Hematopoietic multipotent progenitor cell treated with erythropoietin and hydrocortisone succinate and interleukin-3 and kit ligand, for 4 days (in vitro differentiated cells): ENCODE data around the gene NOX5.

Experiments used
- DNase-seq: peaks from one replicate; pipeline ENCODE4 v3.0.0-alpha.2; 2015

NOX5 gene

DNA sequence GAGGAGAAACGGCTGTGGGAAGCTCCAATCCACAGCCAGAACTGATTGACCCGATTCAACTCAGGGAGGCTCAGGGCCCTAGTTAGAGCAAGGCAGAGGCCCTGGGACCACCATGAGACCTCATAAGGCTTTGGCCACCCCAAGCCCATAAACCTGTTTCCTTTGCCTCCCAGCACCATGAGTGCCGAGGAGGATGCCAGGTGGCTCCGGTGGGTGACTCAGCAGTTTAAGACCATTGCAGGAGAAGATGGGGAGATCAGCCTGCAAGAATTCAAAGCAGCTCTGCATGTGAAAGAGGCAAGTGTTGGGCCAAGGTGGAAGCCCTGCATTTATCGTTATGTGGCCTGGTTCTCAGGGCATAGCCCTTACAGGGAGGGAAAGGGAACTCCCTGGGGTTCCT lies 11.9 kb downstream of the NOX5 start:
- DNase-seq: no peak

DNA sequence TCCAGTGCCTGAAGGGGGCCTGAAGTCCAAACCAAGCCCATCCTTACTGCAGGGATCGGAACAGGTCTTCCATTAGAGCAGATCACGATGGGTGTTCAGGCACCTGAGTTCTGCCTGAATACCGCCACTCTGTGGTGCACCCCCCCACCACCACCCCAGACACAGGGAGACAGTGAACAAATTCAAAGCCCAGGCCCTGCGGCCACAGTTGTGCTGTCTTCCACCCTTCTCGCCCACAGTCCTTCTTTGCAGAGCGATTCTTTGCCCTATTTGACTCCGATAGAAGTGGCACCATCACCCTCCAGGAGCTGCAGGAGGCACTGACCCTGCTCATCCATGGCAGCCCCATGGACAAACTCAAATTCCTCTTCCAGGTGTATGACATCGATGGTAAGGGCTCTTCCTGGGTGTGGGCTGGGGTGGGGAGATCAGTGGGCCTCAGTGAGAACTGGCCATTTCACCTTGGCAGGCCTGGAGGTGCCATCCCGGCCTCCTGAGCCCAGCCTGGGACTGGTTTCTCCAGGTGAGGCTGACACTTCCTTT lies 13.6 kb downstream of the NOX5 start:
- DNase-seq: no peak

DNA sequence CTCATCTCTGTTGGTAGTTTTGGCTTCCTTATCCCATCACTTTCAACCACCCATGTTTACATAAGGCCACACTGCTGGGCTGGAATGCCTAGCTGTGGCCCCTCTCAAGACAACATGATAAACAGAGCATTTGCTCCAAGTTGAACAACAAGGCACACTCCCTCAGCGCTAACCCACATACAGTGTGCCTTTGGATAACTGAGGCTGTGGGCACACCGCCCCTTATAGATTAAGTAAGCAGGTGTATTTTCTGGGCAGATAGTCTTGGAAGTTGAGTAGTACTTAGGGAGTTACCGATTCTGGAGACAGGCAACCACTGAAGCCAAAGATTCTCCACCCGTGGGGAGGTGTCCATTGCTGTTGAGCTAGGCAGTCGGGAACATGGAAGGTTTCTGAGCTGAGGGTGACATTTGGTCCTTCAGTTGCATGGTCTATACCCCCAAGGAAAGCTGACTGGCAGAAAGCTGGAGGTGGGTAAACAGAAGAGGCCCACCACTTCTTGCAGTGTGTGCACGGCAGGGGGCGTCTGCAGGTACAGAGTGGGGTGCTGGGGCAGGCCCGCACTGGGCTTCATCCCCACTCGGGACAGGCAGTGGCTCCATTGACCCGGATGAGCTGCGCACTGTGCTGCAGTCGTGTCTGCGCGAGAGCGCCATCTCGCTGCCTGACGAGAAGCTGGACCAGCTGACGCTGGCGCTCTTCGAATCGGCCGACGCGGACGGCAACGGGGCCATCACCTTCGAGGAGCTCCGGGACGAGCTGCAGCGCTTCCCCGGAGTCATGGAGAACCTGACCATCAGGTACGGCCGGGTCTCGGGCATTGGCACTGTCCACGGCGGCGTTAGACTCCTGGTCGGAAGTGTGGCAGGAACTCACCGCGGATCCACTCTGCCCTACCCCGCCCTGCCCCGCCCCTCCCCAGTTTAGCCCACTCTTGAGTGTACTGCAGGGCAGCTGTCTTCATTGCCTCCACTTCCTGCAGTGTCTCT lies 16.8 kb downstream of the NOX5 start:
- DNase-seq: peak; percentile 78

DNA sequence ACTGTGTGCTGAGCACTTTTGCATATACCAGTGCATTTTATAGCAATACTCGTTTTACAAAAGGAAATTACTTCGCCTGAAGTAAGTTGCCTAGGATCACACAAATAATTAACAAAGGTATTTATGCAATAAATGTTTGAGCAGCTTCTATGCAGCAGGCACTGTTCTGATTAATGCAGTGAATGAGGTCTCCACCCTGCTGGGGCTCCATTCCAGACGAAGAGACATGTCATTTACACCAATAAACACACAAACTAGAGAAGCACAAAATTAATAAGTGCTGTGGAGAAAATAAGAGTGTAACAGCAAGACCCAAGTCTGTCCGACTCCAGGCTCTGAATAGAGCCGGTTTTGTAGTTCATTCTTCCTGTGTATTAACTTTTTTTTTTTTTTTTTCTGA lies 17.5 kb downstream of the NOX5 start:
- no peak for DNase-seq

DNA sequence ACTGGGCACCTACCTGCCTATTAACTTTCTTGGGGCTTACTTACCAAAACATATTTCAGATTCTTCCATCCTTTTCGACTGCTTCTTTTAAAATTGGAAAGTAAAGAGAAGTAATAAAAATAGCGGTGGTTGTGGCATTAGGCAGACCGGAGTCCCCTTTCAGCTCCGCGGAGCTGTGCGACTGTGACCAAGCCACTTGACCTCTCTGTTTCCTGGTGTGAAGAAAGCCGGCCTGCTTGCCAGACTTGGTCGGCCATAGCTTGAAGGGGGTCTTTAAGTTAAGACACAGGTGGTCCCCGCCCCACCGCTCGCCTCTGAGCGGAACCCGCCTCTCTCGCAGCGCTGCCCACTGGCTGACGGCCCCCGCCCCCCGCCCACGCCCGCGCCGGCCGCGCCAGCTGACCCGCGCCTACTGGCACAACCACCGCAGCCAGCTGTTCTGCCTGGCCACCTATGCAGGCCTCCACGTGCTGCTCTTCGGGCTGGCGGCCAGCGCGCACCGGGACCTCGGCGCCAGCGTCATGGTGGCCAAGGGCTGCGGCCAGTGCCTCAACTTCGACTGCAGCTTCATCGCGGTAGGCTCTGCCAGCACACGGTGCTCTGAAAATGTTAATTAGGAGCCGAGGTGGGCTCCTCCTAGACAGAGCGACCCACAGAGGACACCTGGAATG lies 18.3 kb downstream of the NOX5 start:
- no peak for DNase-seq

DNA sequence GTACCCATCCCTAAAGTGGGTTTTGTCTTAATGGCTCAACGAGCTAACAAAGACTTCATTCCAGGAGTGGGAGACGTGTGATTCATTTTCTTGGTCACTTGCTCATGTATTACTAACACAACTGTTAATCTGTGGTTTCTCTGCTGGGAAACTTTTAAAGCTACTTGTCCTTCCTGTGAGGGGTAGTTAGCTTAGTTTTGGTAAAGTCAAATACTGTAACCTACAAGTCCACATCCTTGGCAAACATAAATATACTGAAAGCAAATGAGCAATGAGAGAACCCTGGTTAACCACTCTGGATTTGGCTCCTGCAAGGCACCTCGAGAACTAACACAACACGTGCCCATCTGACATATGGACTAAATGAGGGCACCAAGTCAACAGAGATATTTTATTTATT lies 19.9 kb downstream of the NOX5 start:
- no peak for DNase-seq

DNA sequence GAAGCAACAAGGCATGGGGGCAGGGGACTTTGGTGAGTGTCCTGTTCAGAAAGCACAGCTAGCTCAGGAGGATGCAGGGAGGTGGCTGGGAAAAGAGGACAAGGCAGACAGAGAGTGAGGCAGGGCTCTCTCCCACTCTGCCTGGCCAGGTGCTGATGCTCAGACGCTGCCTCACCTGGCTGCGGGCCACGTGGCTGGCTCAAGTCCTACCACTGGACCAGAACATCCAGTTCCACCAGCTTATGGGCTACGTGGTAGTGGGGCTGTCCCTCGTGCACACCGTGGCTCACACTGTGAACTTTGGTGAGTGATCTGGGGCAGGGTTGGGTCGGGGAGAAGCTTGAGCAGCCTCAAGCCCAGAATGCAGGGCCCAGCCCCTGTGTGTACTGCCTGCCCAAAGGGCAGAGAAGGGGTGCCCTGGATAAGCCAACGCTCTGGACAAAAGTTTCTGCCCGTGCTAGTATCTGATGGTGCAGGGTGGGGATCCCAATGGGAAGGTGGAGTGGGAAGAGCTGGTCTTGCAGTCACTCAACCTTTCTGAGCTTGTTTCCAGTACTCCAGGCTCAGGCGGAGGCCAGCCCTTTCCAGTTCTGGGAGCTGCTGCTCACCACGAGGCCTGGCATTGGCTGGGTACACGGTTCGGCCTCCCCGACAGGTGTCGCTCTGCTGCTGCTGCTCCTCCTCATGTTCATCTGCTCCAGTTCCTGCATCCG lies 20.9 kb downstream of the NOX5 start:
- DNase-seq: no peak

DNA sequence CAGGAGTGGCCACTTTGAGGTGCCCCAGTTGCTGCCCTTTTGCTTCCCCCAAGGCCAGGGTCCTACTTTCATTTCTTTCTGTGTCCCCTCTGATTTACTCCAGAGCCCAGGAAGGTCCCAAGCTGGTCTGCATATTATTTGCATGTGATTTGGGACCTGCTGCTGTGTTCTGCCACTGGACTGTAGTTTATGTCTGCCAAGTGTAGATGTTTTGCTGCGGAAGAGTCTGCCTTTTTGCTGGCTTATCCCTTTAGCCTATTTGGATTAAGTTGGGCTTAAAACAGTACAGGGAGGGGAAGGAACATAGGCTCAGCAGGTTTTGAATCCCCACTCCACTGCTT lies 21.4 kb downstream of the NOX5 start:
- DNase-seq: no peak

DNA sequence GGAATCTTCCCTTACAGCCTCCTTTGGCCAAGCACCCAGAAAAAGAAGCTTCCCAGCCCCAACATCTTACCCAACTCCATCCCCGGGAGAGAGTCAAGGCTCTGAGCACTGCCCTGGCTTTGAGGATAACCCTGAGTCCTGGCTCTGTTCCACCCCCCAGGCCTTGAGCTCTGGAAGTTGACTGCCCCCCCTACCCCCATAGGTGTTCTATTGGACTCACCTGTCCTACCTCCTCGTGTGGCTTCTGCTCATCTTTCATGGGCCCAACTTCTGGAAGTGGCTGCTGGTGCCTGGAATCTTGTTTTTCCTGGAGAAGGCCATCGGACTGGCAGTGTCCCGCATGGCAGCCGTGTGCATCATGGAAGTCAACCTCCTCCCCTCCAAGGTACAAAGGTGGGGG lies 22.3 kb downstream of the NOX5 start:
- no peak for DNase-seq

DNA sequence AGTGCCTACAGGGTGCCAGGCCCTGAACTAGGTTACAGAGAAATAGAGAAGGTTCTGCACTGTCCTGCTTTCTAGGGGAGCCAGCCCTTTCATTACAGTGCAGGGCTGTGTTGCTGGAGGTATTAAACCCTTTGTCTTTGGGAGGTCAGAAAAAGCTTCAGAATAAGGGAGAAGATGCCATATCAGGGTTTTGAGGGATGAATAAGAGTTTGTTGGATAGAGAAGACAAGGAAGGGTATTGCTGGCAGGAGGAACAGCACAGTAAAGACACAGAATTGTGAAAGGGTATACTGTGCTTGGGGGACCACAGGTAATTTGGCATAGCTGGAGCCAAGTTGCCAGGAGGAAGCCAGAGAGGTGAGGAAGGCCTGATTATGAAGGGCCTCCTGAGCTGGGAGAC lies 23.0 kb downstream of the NOX5 start:
- DNase-seq: no peak

DNA sequence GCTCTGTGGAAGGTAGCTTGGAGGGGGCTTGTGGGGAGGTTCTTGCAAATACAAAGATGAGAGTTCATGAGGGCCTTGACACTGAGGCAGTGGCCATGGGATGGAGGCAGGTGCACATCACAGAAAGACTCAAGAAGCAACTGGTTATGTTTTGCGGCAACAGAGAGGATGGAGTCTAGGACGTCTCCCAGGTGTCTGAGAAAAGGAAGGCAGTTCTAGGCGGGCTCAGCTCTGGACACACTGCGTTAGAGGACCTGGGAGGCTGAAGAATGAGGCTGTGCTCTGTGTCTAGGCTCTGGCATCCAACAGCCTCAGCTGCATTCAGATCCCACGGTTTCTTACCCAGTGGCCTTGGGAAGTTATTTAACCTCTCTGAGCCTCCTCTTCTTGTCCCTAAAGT lies 23.5 kb downstream of the NOX5 start:
- no peak for DNase-seq

DNA sequence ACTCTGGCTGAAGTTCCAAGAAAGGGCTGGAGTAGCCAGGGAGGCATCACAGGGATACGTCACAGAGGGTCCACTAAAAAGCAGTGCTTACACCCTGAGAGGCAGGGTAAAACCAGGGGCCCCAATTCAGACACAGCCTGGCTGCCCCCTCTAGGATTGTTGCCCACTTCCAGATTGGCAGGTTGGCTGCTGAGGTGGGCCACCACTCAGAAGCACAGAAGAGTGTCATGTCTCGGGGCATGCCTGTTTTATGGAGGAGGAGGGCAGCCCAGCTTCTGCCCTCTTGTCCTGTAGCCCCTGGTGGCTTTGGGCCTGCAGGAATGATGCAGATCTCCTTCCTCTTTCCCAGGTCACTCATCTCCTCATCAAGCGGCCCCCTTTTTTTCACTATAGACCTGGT lies 24.0 kb downstream of the NOX5 start:
- no peak for DNase-seq

DNA sequence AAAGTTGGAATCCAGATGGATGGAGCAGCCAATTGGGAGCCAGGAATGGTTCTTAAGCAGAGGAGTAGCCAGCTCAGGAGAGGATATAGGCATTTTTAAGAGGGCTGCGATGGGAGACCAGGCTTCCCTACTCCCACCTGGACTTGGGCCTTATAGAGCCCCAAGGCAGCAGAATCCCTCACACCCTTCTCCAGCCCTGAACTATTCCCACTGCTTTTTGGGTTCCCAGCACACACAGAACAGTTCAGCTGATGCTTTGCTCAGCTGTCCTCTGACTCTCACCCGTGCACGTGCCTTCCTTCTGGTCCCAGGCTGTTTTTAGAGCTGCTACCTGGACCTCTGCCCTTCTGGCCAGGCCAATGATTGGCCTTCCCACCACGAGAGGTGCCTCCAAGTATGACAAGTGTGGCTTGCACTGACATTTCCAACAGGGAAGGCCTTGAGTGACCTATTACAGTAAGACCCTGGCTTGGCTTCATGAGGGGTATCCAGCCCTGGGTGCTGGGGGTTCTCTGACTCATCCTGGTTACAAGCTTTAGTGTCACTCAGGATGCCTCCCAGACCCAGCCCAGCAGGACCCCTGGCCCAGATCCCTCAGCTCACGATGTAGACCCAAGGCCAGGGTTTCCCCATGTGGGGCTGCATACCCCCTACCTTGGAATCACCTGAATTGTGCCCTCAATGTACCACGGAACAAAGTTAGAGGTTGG lies 25.2 kb downstream of the NOX5 start:
- no peak for DNase-seq

DNA sequence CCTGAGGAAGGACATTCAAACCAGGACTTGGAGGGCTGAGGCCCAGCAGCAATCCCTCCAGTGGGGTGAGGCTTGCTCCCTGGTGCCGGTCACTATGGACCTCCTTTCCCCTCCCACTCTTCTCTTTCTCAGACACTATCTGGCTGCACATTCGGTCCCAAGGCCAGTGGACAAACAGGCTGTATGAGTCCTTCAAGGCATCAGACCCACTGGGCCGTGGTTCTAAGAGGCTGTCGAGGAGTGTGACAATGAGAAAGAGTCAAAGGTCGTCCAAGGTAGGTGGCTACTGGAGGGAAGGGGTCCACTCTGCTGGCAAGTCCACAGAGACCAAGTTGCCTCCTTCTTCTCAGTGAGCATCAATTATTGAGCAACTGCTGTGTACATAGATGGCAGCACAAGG lies 28.0 kb downstream of the NOX5 start:
- DNase-seq: no peak

DNA sequence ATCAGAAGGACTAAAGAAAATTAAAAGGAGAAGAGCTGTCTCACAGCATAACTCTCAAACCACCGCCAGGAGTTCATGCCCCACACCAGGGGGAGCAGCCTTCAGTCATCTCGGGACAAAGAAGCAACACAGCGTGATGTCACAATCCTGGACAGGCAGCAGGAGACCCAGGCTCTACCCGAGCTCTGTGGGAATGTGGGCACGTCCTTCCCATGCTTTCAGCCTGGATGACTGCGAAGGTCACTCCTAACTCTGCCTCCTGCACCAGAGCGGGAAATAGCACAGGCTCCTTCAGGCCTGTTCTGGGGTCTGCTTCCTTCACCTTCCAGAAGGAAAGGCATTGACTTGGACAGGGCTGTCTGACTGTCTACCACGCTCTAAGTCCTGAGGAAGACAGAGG lies 31.3 kb downstream of the NOX5 start:
- DNase-seq: no peak

DNA sequence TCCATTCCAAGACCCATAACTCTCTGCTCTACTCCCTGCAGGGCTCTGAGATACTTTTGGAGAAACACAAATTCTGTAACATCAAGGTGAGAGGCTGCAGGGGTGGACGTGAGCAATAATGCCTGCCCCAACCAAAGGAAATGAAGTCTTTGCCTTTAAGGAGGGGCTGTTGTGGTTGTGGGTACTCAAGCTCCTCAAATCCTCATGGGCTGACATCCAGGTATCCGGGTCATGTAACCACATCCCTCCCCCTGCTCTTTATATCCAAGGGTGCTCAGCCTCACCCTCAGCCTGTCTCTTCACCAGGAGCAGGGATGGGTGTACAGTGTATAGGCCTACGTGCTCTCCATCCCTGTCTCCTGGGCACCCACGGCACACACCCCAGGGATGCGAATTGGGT lies 32.3 kb downstream of the NOX5 start:
- DNase-seq: no peak

DNA sequence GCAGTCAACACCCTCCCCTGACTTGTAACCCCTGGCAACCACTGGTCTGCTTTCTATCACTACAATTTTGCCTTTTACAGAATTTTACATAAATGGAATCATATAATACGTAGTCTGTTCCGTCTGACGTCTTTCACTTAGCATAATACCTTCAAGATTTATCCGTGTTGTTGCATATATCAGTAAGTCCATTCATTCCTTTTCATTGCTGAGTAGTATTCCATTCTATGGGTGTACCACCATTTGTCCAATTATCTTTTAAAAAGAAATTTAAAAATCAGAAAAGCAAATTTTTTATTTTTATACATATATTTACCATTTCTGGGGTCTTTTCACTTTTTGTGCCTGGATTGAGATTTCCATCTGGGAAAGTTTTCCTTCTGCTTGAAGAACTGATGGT lies 35.5 kb downstream of the NOX5 start:
- DNase-seq: no peak

DNA sequence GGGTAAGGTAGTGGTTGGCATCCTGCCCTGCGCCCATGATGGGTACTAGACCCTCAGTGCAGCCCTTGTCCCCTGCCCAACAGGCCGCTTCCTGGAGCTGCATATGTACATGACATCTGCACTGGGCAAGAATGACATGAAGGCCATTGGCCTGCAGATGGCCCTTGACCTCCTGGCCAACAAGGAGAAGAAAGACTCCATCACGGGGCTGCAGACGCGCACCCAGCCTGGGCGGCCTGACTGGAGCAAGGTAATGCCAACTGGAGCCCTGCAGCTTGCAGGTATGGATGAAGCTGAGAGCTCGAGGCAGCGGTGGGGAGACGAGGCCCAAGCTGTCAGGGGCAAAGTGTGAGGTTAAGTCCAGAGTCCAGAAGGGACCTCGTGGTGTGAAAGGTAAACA lies 40.8 kb downstream of the NOX5 start:
- DNase-seq: no peak

DNA sequence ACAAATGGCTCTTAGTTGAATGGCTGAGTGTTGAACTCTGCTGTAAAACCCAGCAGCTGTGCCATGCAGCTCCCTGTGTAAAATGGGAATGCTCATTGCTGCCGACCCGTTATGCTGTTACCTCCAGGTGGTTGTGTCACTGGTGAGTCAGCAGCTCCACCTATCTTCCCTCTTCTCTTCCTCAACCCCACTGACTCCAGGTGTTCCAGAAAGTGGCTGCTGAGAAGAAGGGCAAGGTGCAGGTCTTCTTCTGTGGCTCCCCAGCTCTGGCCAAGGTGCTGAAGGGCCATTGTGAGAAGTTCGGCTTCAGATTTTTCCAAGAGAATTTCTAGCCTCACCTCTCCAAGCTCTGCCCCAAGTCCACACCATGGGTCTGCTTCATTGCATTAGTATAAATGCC lies 41.9 kb downstream of the NOX5 start:
- DNase-seq: no peak

DNA sequence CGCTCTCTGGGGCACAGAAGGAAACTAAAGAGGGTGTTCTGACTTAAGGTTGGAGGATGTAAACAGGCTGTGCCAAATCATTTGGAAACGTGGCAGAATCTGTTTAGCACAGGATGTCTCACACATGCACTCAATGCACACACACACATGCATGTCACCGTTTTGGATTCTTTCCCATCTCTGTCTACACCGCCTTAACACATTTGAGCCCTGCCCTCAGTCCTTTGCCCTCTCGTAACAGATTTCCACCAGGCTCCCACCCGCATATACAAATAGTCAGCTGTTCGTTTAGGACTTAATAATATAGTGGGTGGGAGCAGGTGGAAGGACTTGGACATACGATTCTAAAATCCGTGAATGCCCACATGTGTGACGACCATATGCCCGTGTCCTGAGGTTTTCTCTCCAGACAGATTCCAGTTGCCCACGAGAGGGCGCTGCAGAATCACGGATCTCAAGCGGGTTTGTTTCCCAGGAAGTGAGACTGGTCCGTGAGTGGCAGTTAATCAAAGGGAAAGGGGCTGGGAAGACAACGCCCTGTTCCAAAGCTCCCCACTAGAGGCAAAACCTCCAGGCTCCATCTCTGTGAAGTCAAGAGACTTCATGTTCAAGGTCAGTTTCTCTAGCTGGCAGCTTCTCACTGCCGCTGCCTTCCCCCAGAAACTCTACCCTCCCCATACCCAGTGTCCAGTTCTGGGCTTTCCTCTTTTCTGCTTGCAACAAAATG lies 44.5 kb downstream of the NOX5 start:
- DNase-seq: peak; percentile 92

DNA sequence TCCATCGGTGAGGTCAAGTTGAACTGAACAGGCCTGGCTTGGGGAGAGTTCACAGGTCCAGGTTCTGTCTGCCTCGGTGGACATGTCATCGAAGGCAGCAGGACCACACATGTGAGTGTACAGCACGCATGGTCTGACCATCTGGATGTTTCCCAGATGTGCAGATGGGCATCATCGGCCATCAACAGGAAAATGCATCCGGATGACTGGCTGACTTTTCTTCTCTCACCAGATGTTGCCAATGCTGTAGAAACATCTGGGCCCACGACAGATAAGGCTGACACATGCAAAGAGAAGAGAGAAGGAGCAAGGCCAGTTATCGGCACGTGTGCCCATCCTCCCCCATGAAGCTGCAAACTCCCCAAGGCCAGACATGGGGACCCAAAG lies 45.1 kb downstream of the NOX5 start:
- peak; percentile 17 for DNase-seq

DNA sequence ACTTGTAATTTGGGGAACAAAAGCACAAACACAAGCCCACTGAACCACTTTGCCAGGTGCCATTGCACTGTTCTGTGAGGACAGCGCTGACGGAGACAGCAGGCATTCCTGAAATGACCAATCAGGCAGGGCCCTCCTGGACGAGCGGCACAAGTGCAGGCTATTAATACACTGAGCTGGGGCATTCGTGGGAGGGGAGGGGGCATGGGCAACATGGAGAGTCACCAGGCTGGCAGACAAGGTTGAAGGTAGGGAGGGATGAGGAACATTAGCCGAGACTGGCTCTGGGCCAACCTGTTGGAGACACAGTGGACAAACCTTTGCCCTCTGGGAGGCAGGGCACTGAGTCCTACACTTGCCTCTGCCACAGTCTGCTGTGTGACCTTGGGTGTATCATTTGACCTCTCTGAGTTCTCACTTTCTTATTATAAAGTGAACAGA lies 45.6 kb downstream of the NOX5 start:
- DNase-seq: no peak
